HG03432 (cell line): ENCODE data around the gene MYLK4.

Experiments used
- ATAC-seq: cut with Tn5 transposase; IDR thresholded peaks from one replicate; pipeline ENCODE4 v1.9.1; 2021; ENCODE audit warnings: mild to moderate bottlenecking, moderate library complexity; ENCODE audit not compliant: unreplicated experiment

MYLK4 gene

GRCh38 chr6:2734488-2735166 lies 16.1 kb downstream of the MYLK4 start:
- no peak for ATAC-seq

GRCh38 chr6:2733736-2734480 lies 16.8 kb downstream of the MYLK4 start:
- no peak for ATAC-seq

- peak; percentile 91 for ATAC-seq
Observed at GRCh38 chr6:2733324-2733723, 17.4 kb downstream of the MYLK4 start.

- ATAC-seq: no peak
Observed at GRCh38 chr6:2732503-2733089, 18.1 kb downstream of the MYLK4 start.

- ATAC-seq: no peak
Observed at GRCh38 chr6:2731281-2731909, 19.3 kb downstream of the MYLK4 start.

- no peak for ATAC-seq
Observed at GRCh38 chr6:2730353-2731107, 20.2 kb downstream of the MYLK4 start.

- ATAC-seq: no peak
Observed at GRCh38 chr6:2729921-2730320, 20.8 kb downstream of the MYLK4 start.

GRCh38 chr6:2725999-2726567 lies 24.6 kb downstream of the MYLK4 start:
- ATAC-seq: peak; percentile 66

- ATAC-seq: no peak
Observed at GRCh38 chr6:2725364-2725988, 25.2 kb downstream of the MYLK4 start.

GRCh38 chr6:2721219-2721618 lies 29.5 kb downstream of the MYLK4 start:
- no peak for ATAC-seq

- ATAC-seq: no peak
Observed at GRCh38 chr6:2719093-2719455, 31.6 kb downstream of the MYLK4 start.

- ATAC-seq: no peak
Observed at GRCh38 chr6:2718334-2719092, 32.2 kb downstream of the MYLK4 start.

- no peak for ATAC-seq
Observed at GRCh38 chr6:2716936-2717700, 33.6 kb downstream of the MYLK4 start.

- ATAC-seq: no peak
Observed at GRCh38 chr6:2715737-2716136, 35.0 kb downstream of the MYLK4 start.

GRCh38 chr6:2714111-2714895 lies 36.4 kb downstream of the MYLK4 start:
- ATAC-seq: no peak

- no peak for ATAC-seq
Observed at GRCh38 chr6:2713473-2714110, 37.1 kb downstream of the MYLK4 start.

- ATAC-seq: no peak
Observed at GRCh38 chr6:2712102-2712501, 38.6 kb downstream of the MYLK4 start.
